HG02938 (cell line): ENCODE measurements around the gene MAMDC2.

Experiments
- ATAC-seq: cut with Tn5 transposase; IDR thresholded peaks from one replicate; pipeline ENCODE4 v1.9.1; 2021; ENCODE audit warnings: mild to moderate bottlenecking, moderate library complexity; ENCODE audit not compliant: unreplicated experiment

Gene MAMDC2, protein sequence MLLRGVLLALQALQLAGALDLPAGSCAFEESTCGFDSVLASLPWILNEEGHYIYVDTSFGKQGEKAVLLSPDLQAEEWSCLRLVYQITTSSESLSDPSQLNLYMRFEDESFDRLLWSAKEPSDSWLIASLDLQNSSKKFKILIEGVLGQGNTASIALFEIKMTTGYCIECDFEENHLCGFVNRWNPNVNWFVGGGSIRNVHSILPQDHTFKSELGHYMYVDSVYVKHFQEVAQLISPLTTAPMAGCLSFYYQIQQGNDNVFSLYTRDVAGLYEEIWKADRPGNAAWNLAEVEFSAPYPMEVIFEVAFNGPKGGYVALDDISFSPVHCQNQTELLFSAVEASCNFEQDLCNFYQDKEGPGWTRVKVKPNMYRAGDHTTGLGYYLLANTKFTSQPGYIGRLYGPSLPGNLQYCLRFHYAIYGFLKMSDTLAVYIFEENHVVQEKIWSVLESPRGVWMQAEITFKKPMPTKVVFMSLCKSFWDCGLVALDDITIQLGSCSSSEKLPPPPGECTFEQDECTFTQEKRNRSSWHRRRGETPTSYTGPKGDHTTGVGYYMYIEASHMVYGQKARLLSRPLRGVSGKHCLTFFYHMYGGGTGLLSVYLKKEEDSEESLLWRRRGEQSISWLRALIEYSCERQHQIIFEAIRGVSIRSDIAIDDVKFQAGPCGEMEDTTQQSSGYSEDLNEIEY

GRCh38 chr9:70043689-70044489 lies at the start of gene MAMDC2:
Gene MAMDC2 (plus strand): TSS chr9:70043848. CDS start chr9:70044198, 350 bp downstream.
- no peak for ATAC-seq

GRCh38 chr9:69995846-69996245 lies 47.8 kb upstream of the MAMDC2 start:
- ATAC-seq = no peak

DNA sequence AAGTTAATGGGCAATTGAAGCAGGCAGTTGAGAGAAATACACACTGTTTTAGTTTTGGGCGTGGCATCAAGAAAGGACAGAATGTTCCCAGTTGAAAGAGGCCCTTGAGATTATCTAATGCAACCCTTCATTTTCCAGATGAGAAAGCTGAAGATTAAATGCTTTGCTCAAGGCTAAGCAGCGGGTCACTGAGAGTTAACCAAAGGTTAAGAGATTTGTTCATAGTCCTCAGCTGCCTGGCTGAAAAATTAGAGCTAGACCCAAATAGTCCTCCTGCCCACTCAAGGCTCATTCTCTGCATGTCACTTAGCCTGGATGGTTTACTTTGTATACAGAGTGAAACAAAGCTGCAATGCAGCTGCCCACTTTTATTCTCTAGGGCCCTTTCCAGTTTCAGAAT lies 46.7 kb upstream of the MAMDC2 start:
- ATAC-seq = no peak

- no peak for ATAC-seq
Measured at GRCh38 chr9:69997524-69997923, 46.1 kb upstream of the MAMDC2 start.

DNA sequence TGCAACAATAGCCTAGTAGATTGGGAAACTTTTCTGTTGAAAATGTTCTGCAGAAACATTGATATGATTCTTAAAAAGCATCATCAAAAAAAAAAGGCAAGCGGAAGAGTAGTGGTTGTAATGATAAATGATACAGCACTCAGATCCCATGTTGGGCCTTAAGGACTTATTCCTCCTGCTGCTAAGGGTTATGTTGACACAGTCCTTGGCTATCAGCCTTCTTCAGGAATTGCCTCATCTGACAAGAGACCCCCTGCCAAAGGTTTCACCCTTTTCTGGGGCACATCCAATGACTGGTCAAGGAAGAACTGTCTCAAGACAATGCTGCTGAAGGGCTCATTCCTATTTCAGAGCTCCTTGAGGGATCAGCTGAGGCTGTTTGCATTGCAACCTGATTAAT lies 44.3 kb upstream of the MAMDC2 start:
- no peak for ATAC-seq

DNA sequence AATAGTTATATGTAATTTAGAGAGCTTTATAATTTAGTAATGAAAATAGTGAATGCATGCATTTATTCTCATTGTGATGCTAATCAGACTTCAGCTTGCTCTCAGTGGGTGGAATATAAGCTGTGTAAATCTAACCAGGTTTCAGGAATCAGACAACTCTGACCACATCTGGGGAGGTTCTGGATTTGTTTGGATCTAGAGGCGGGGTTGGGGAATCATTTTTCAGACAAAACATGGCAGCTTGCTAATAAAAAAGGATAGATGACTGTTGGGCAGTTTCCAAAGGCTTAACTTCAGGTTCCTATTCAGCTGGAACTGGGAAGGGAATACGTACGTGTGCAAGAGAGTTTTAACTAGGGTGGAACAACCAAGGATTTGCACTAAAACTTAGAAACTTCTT lies 43.2 kb upstream of the MAMDC2 start:
- no peak for ATAC-seq

DNA sequence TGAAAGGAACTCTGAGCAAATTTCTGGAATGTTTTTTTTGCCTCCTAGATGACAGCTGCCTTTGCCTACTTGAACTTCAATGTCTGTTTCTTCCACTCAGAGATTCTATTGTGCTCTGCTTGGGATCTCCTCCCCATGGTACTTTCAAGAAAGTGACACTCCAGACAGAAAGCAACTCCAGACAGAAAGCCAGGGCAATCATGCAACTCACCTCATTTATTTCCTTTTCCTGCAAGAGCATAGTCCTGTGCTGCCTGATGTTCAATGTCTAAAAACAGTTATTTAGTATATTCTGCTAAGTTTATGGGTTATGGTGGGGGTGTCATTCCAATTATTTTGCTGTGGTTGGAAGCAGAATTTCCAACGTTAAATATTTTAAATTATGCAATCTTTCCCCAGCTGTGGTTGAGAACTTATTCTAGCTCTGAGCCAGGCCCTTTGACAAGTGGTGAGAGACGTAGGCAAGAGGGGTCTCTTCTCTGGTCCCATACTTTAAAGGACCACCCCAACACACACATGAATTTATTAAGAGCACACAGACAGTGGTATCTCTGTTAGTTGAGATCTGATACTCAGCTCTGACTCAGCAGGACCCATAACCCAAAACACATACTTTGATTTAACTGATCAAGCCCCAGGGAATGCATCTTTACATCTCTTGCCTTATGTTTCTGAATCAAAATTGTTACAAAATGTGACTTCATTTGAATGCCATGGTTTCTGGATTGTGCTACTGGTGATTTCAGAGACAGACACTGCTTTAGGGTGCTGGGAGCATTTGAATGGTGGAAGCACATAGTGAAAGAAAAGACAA lies 39.5 kb upstream of the MAMDC2 start:
- no peak for ATAC-seq

GRCh38 chr9:70006306-70006705 lies 37.3 kb upstream of the MAMDC2 start:
- no peak for ATAC-seq

GRCh38 chr9:70007831-70008230 lies 35.8 kb upstream of the MAMDC2 start:
- no peak for ATAC-seq

- no peak for ATAC-seq
Measured at GRCh38 chr9:70010015-70010414, 33.6 kb upstream of the MAMDC2 start.

DNA sequence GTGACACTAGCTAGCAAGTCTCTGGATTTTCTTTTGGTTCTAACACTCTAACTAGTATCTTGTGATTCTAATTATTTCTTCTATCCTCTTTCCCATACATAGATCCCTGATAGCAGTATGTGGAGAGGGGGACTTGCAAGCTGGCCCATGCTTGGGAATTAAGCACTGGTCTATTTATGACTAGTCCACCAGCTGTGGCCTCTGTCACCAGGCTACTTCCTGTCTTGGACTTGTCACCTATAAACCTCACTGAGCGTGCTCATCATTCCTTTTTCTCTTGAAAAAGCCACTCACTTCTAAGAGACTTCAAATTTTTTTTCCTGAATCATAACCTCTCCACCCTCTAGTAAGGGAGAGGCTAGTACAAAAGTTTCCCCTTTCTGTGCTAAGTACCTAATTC lies 32.3 kb upstream of the MAMDC2 start:
- ATAC-seq = no peak

DNA sequence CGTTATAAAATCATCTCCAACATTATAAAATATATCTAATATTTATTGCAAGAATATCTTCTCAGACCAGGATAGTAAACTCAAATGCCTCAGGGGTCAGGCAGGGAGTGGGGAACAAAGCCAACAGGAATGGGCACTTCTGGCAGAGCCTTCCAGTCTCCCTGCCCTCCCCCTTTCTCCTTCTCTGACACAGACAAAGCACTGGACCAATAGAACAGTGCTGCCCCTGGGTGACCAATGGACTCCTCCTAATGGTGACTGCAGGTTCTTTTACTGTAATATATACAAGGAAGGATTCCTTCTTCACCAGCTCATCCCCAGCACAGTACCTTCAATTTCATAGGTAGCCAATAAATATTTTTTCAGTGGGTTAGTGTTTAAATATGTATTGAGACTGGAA lies 31.1 kb upstream of the MAMDC2 start:
- no peak for ATAC-seq

- ATAC-seq = no peak
Measured at GRCh38 chr9:70013598-70014196, 30.0 kb upstream of the MAMDC2 start.

DNA sequence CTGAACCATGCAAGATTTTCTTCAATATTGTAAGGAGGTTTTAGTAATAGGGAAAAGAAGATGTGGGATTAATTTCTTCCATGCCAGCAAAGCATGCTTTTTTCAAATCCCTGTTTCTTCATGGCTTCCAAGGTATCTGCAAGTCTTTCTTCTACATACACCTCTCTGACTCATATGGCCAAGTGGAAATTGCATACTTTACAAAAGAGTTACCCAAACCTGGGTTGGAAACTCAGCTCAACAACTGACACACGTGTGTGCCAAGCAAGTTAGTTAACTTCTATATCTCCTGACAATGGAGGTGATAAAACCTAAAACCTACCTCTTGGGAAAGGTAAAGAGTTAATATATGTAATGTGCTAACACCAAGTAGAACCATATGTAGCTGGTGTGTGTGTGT lies 28.5 kb upstream of the MAMDC2 start:
- no peak for ATAC-seq

DNA sequence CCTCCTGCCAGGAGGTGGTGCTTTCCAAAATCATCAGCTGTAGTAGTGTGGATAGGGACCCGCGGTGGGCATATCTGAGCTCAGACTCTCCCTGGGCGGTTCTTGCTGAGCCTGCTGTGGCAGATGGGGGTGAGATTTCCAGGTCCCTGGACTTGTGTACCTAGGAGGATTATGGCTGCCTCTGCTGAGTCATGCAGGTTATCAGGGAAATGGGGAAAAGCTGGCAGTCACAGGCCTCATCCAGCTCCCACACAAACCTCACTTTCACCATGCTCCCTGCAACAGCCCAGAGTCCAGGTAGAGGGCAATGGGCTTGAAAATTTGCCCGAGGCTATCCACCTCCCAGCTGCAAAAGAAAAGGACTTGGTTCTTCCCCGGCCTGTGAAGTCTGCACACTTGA lies 23.4 kb upstream of the MAMDC2 start:
- no peak for ATAC-seq

DNA sequence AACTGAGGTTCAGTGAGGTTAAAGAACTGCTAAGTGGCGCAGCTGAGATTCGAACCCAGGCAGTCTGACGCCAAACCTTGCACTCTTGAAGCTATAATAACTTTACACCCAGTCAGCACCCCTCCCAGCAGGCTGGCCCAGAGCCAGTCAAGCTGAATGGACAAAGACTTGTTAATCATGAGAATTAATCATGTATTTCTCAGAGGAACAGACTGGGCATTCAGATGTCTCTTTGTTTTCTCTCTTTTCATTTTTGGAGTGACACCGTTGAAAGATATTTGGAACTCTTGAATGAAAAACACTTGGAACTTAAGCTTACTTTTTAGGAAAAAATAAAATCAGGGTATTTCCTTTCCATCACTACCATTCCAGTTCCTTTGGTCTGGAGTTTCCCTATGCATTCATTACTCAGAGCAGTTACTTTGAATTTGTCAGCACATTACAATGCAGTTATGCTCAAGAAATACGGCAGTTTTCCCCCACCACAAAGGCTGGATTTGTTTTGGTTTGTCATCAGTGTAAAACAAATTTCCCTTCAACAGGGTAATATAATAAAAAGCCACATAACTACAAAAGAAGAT lies 22.6 kb upstream of the MAMDC2 start:
- no peak for ATAC-seq

DNA sequence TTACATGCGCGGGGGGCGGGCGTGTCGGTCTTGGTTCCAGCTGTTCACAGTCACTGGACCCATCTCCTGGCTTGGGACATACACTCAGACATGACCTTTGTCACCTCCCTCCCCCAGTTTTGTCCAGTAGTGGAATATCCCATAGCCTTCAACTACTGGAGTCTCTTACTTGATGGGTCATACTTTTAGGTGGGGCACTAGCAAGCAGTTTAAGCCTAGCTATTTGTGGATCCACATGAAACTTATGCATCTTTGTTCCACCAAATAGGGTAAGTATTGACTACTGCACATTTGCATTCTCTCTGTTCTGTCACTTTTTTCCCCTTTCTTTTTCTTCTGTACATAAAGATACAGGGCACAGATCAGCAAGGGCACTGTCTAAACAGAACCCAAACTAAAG lies 15.4 kb upstream of the MAMDC2 start:
- ATAC-seq = no peak

GRCh38 chr9:70030156-70030555 lies 13.5 kb upstream of the MAMDC2 start:
- ATAC-seq = no peak

DNA sequence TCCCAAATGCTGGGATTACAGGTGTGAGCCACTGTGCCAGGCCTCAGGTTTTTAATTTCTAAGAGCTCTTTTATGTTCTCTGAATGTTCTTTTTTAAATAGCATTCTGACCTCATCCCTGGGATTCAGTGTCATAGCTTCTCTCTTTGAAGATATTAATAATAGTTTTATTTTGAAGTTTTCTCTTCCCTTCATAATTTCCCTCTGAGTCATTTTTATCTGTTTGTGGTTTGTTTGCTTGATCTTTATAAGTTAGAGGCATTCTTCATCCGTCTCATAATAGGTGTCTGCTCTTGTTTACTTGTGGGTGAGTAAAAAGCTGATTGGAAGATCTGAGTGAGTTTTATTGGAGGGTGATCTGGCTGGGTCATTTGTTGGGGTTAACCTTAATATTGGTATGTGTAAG lies 12.5 kb upstream of the MAMDC2 start:
- ATAC-seq = no peak

DNA sequence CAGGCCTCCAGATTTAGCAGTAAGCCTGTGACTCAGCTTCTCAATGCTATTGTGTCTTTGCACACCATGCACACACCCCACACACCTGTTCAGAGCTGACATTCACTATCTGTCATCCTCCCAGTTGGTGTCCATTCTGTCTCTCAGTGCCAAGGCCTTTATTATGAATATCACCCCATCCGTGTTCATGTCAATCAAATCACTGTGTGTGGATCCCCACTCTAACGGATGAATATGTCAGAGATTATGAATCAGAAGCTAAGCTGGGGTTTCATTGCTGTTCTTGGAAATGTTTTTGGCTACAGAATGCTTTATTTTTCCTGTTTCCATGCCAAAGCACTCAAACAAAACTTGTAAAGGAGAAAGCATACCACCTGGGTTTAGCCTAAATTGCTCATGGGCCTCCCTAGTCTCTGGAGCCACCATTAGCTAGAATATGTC lies 9.4 kb upstream of the MAMDC2 start:
- no peak for ATAC-seq
